ENCODE data around the gene TMEM53.

DNA sequence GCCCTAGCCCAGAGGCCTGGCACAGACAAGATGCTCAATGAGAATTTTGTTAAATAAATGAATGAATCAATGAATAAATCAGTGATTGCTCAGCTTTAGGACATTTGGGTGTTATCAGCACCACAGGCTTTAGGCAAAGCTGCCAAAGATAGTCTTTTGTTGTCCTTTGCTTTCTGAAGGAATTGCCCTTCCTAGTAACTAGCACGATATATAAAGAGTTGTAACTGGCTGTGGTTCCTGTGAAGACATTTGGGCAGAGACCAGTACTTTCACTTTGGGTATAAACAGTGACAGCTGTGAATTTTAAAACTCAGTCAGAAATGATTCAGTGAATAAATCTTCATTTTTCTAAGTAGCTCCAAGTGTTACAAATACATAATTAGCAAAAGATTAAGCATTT, 43.4 kb upstream of the TMEM53 start:
- TF ChIP-seq, protein P1, sequence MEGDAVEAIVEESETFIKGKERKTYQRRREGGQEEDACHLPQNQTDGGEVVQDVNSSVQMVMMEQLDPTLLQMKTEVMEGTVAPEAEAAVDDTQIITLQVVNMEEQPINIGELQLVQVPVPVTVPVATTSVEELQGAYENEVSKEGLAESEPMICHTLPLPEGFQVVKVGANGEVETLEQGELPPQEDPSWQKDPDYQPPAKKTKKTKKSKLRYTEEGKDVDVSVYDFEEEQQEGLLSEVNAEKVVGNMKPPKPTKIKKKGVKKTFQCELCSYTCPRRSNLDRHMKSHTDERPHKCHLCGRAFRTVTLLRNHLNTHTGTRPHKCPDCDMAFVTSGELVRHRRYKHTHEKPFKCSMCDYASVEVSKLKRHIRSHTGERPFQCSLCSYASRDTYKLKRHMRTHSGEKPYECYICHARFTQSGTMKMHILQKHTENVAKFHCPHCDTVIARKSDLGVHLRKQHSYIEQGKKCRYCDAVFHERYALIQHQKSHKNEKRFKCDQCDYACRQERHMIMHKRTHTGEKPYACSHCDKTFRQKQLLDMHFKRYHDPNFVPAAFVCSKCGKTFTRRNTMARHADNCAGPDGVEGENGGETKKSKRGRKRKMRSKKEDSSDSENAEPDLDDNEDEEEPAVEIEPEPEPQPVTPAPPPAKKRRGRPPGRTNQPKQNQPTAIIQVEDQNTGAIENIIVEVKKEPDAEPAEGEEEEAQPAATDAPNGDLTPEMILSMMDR (IDR thresholded peaks at IDR 0.05) = no peak
- no peak for TF ChIP-seq POLR2AphosphoS5 (IDR thresholded peaks at IDR 0.05)

Data from prostate gland (tissue), 2 donors.